Measurements from ENCODE around the gene MGRN1. TPM values are rescaled to one million over a fixed set of nuclear protein-coding genes. Genes with fewer than 3 reads are reported as not detected.

Gene MGRN1
- total RNA-seq, 1 experiment from 2014 or later: 22.7 TPM

GRCh38 chr16:4690946-4691665, 66.5 kb downstream of the MGRN1 start:
- H3K79me2 ChIP-seq (ENCODE audit: low read length): 0 out of 2 replicates have a peak, but pooled peaks cover 3% of the 10 kb centered on the region
- TF ChIP-seq CTCF (conservative IDR thresholded peaks at IDR 0.05; ENCODE audit: low read depth, low read length) (no peak), EZH2 (IDR thresholded peaks at IDR 0.05; ENCODE audit: low read length, unreplicated experiment) (no peak), EZH2phosphoT487 (IDR thresholded peaks at IDR 0.05; ENCODE audit: borderline replicate concordance, low read length) (no peak)
- ChIA-PET CTCF (no interaction called here), POLR2A (ENCODE audit: unreplicated experiment) (no interaction called here)
- H3K9me2 ChIP-seq (replicated peaks; ENCODE audit: low read length): no peaks in the 10 kb centered on the region
- ATAC-seq (no peak), DNase-seq (no peak)
- BruUV-seq (replicated peaks): no TSS peak
- peaks cover 5% of the 10 kb centered on the region; the same call in 1 of the 2 replicates for H3K4me1 ChIP-seq (ENCODE audit: insufficient read depth, low read length)
- no peaks in the 10 kb centered on the region for H3K9me3 ChIP-seq (ENCODE audit: low read length)
- H3K27ac ChIP-seq (ENCODE audit: low read length): no peak overlapping the region
- no peaks in the 10 kb centered on the region for H3K27me3 ChIP-seq (ENCODE audit: low read length)
- no peaks in the 10 kb centered on the region; the same call in 1 of the 2 replicates for H3K36me3 ChIP-seq (ENCODE audit: low read depth, low read length)
- no peak overlapping the region for H3K9ac ChIP-seq (ENCODE audit: low read length)
- H4K20me1 ChIP-seq (ENCODE audit: low read length): no peaks in the 10 kb centered on the region
- intact Hi-C loops (cut with micrococcal nuclease): no loop called here
- H3K4me2 ChIP-seq (ENCODE audit: low read length): no peak overlapping the region
- no peak overlapping the region for H3K4me3 ChIP-seq (ENCODE audit: low read length)
- no peak overlapping the region for H2AFZ ChIP-seq (ENCODE audit: low read length)
- no peaks in the 10 kb centered on the region for H3F3A ChIP-seq (ENCODE audit: low read length, unreplicated experiment)

GRCh38 chr16:4691666-4692412, 67.2 kb downstream of the MGRN1 start:
- peaks cover 5% of the 10 kb centered on the region; the same call in 1 of the 2 replicates for H3K4me1 ChIP-seq (ENCODE audit: insufficient read depth, low read length)
- H4K20me1 ChIP-seq (ENCODE audit: low read length): no peaks in the 10 kb centered on the region
- H3K4me3 ChIP-seq (ENCODE audit: low read length): no peak overlapping the region
- H3K9me3 ChIP-seq (ENCODE audit: low read length): no peaks in the 10 kb centered on the region
- no peaks in the 10 kb centered on the region for H3K27me3 ChIP-seq (ENCODE audit: low read length)
- 0 out of 2 replicates have a peak, but pooled peaks cover 3% of the 10 kb centered on the region for H3K79me2 ChIP-seq (ENCODE audit: low read length)
- H3K36me3 ChIP-seq (ENCODE audit: low read depth, low read length): no peaks in the 10 kb centered on the region; the same call in 1 of the 2 replicates
- H3K9me2 ChIP-seq (replicated peaks; ENCODE audit: low read length): no peaks in the 10 kb centered on the region
- intact Hi-C loops (cut with micrococcal nuclease): no loop called here
- BruUV-seq (replicated peaks): no TSS peak
- no peak for TF ChIP-seq EZH2 (IDR thresholded peaks at IDR 0.05; ENCODE audit: low read length, unreplicated experiment)
- no peak for TF ChIP-seq CTCF (conservative IDR thresholded peaks at IDR 0.05; ENCODE audit: low read depth, low read length)
- TF ChIP-seq EZH2phosphoT487 (IDR thresholded peaks at IDR 0.05; ENCODE audit: borderline replicate concordance, low read length): no peak
- no peaks in the 10 kb centered on the region for H3F3A ChIP-seq (ENCODE audit: low read length, unreplicated experiment)
- H3K9ac ChIP-seq (ENCODE audit: low read length): no peak overlapping the region
- DNase-seq: no peak
- no peak overlapping the region for H2AFZ ChIP-seq (ENCODE audit: low read length)
- H3K4me2 ChIP-seq (ENCODE audit: low read length): peak overlapping the region; percentile 93; the same call in 1 of the 2 replicates
- ChIA-PET POLR2A (ENCODE audit: unreplicated experiment) (no interaction called here), CTCF (no interaction called here)
- ATAC-seq: no peak
- H3K27ac ChIP-seq (ENCODE audit: low read length): no peak overlapping the region
